OCI-LY3 (cell line): ENCODE results near the gene LAMA4.

ENCODE experiments used
- H2AFZ ChIP-seq: fragments of 200-600, 300-600 bp; shearing (Covaris generic); 2 replicates; pipeline ENCODE4 v1.6.0; 2014; ENCODE audit warnings: antibody characterized with exemption, low read depth, low read length
- H3K27ac ChIP-seq: fragments of 200-600, 300-600 bp; sonication (generic); 2 replicates; pipeline ENCODE4 v1.5.1; 2014; ENCODE audit warnings: mild to moderate bottlenecking, low read length, moderate library complexity, mixed read lengths
- H3K27me3 ChIP-seq: fragments of 200-600, 300-600 bp; sonication (generic); 2 replicates; pipeline ENCODE4 v1.6.1; 2014; ENCODE audit warnings: low read depth, low read length, mixed read lengths
- H3K36me3 ChIP-seq: fragments of 200-600, 300-600 bp; sonication (generic); replicated peaks from 2 replicates; pipeline ENCODE3; 2014; ENCODE audit warnings: low read depth, low read length, mixed read lengths
- H3K4me1 ChIP-seq: fragments of 300-600, 200-600 bp; sonication (generic); 2 replicates; pipeline ENCODE4 v1.6.1; 2014; ENCODE audit warnings: low read length, mixed read lengths
- H3K4me2 ChIP-seq: fragments of 200-600, 300-600 bp; sonication (generic); 2 replicates; pipeline ENCODE4 v1.6.1; 2014; ENCODE audit warnings: low read length, mixed read lengths
- H3K4me3 ChIP-seq: fragments of 300-600, 200-600 bp; sonication (generic); 2 replicates; pipeline ENCODE4 v1.5.1; 2014; ENCODE audit warnings: antibody characterized with exemption, mild to moderate bottlenecking, low read length, moderate library complexity
- H3K79me2 ChIP-seq: fragments of 300-600, 200-600 bp; shearing (Covaris generic); 2 replicates; pipeline ENCODE4 v1.6.1; 2014; ENCODE audit warnings: mild to moderate bottlenecking, low read length, mixed read lengths
- H3K9ac ChIP-seq: fragments of 300-600, 200-600 bp; shearing (Covaris generic); 2 replicates; pipeline ENCODE4 v1.6.0; 2014; ENCODE audit warnings: mild to moderate bottlenecking, low read length, moderate library complexity
- H3K9me3 ChIP-seq: fragments of 200-600, 300-600 bp; shearing (Covaris generic); 2 replicates; pipeline ENCODE4 v1.6.1; 2014; ENCODE audit warnings: low read length, mixed read lengths; ENCODE audit not compliant: insufficient read depth
- H4K20me1 ChIP-seq: fragments of 200-600, 300-600 bp; sonication (generic); 2 replicates; pipeline ENCODE4 v1.6.1; 2016; ENCODE audit warnings: low read length, mixed read lengths; ENCODE audit not compliant: insufficient read depth
- EZH2phosphoT487 ChIP-seq: fragments of 200-600 bp; shearing (Covaris generic); IDR thresholded peaks from 2 replicates; pipeline ENCODE4 v1.6.1; 2018; ENCODE audit warnings: antibody characterized with exemption, mixed run types, low read depth
- TF ChIP-seq, protein P1 (sequence below): fragments of 200-600, 300-600 bp; sonication (generic); IDR thresholded peaks from 2 replicates; pipeline ENCODE4 v1.5.1; 2014; ENCODE audit warnings: antibody characterized with exemption, low read length, low read depth

Gene LAMA4

GRCh38 chr6:112153926-112154607, 100.3 kb downstream of the LAMA4 start:
- Histone ChIP-seq H3K36me3 (no peaks in the 10 kb centered on the region), H3K9ac (no peak overlapping the region), H4K20me1 (no peaks in the 10 kb centered on the region), H3K4me1 (peaks cover 34% of the 10 kb centered on the region), H3K9me3 (no peaks in the 10 kb centered on the region), H3K4me3 (no peak overlapping the region), H3K4me2 (no peak overlapping the region), H2AFZ (no peak overlapping the region), H3K27ac (no peak overlapping the region), H3K79me2 (no peaks in the 10 kb centered on the region), H3K27me3 (no peaks in the 10 kb centered on the region)
- TF ChIP-seq, protein P1, sequence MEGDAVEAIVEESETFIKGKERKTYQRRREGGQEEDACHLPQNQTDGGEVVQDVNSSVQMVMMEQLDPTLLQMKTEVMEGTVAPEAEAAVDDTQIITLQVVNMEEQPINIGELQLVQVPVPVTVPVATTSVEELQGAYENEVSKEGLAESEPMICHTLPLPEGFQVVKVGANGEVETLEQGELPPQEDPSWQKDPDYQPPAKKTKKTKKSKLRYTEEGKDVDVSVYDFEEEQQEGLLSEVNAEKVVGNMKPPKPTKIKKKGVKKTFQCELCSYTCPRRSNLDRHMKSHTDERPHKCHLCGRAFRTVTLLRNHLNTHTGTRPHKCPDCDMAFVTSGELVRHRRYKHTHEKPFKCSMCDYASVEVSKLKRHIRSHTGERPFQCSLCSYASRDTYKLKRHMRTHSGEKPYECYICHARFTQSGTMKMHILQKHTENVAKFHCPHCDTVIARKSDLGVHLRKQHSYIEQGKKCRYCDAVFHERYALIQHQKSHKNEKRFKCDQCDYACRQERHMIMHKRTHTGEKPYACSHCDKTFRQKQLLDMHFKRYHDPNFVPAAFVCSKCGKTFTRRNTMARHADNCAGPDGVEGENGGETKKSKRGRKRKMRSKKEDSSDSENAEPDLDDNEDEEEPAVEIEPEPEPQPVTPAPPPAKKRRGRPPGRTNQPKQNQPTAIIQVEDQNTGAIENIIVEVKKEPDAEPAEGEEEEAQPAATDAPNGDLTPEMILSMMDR: no peak
- TF ChIP-seq EZH2phosphoT487: no peak

DNA sequence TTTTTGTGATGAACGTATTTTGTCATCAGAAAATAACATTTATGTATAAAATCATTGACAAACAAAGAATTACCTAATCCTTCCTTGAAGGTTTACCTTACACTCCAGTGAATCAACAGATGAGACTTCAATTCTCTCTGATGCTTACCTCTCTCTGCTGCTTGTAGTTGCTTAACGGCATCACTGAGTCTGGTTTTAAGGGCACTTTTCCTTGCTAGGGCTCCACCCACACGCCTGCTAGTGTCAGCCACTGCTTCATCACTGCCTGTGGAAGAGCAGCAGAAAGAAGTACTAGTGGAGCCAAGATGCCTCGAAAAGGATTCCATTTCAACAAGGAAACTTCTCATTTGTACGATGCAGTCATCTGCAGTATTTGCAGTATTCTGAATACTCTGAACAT, 104.0 kb downstream of the LAMA4 start:
- Histone ChIP-seq H4K20me1 (no peaks in the 10 kb centered on the region), H3K36me3 (no peaks in the 10 kb centered on the region), H3K4me1 (peaks cover 29% of the 10 kb centered on the region), H3K9ac (no peak overlapping the region), H3K4me2 (peak overlapping the region; percentile 43), H2AFZ (no peak overlapping the region), H3K79me2 (no peaks in the 10 kb centered on the region), H3K27me3 (no peaks in the 10 kb centered on the region), H3K4me3 (no peak overlapping the region; the same call in 1 of the 2 replicates), H3K9me3 (no peaks in the 10 kb centered on the region), H3K27ac (no peak overlapping the region)
- TF ChIP-seq, protein P1: no peak
- TF ChIP-seq EZH2phosphoT487: no peak

GRCh38 chr6:112149719-112150263, 104.6 kb downstream of the LAMA4 start:
- Histone ChIP-seq H3K27ac (no peak overlapping the region), H2AFZ (no peak overlapping the region), H3K79me2 (no peaks in the 10 kb centered on the region), H3K9ac (no peak overlapping the region), H3K27me3 (no peaks in the 10 kb centered on the region), H3K4me2 (no peak overlapping the region), H3K4me1 (peaks cover 28% of the 10 kb centered on the region), H3K36me3 (no peaks in the 10 kb centered on the region), H3K9me3 (no peaks in the 10 kb centered on the region), H3K4me3 (no peak overlapping the region), H4K20me1 (no peaks in the 10 kb centered on the region)
- TF ChIP-seq, protein P1: no peak
- no peak for TF ChIP-seq EZH2phosphoT487

GRCh38 chr6:112149236-112149635, 105.1 kb downstream of the LAMA4 start:
- no peaks in the 10 kb centered on the region for H3K9me3 ChIP-seq
- no peaks in the 10 kb centered on the region for H4K20me1 ChIP-seq
- H3K4me2 ChIP-seq: no peak overlapping the region
- no peaks in the 10 kb centered on the region for H3K79me2 ChIP-seq
- no peaks in the 10 kb centered on the region for H3K36me3 ChIP-seq
- H3K27ac ChIP-seq: no peak overlapping the region
- no peak overlapping the region for H2AFZ ChIP-seq
- H3K4me3 ChIP-seq: no peak overlapping the region
- TF ChIP-seq, protein P1: no peak
- no peak for TF ChIP-seq EZH2phosphoT487
- H3K9ac ChIP-seq: no peak overlapping the region
- H3K27me3 ChIP-seq: no peaks in the 10 kb centered on the region
- H3K4me1 ChIP-seq: peaks cover 22% of the 10 kb centered on the region
